H1 (cell line): ENCODE measurements around the gene DENND4A.

Source experiments
- ATF2 ChIP-seq: IDR thresholded peaks from 2 replicates; pipeline ENCODE4 v1.6.1; 2012; ENCODE audit warnings: low read length, inconsistent platforms
- CBX5 ChIP-seq: fragments of 300-800, 300-1000 bp; sonication (generic); IDR thresholded peaks from 2 replicates; pipeline ENCODE4 v1.7.1; 2016; ENCODE audit warnings: antibody characterized with exemption, low read length, low read depth
- CTCF ChIP-seq, 3 experiments: IDR thresholded peaks; 1 replicate in 2 of 3; 2 replicates in 1 of 3; pipeline versions ENCODE4 v1.5.1 to v1.6.1; 2011; ENCODE audit warnings: low read length in 3 of 3, mild to moderate bottlenecking in 3 of 3, inconsistent platforms in 2 of 3, low read depth in 1 of 3, moderate library complexity in 1 of 3; ENCODE audit not compliant: insufficient read depth in 1 of 3; ENCODE audit errors: control extremely low read depth in 1 of 3
- POLR2A ChIP-seq, 2 experiments: IDR thresholded peaks; 1 replicate in 1 of 2; 2 replicates in 1 of 2; pipeline ENCODE4 v1.6.1; 2011; ENCODE audit warnings: low read depth in 2 of 2, low read length in 2 of 2, mild to moderate bottlenecking in 2 of 2; ENCODE audit errors: control extremely low read depth in 1 of 2
- RAD21 ChIP-seq, 2 experiments: IDR thresholded peaks in 1 of 2; conservative IDR thresholded peaks in 1 of 2; 2 replicates each; pipeline ENCODE4 v1.6.1; 2011; ENCODE audit warnings: low read depth in 2 of 2, low read length in 2 of 2, improper control_type of control experiment in 1 of 2, inconsistent platforms in 1 of 2, mild to moderate bottlenecking in 1 of 2, moderate library complexity in 1 of 2

- TF ChIP-seq CTCF (IDR thresholded peaks at IDR 0.05; ENCODE audit: control extremely low read depth in 1 of 3, insufficient read depth in 1 of 3, low read depth in 1 of 3, low read length in 3 of 3) (no peak), CBX5 (no peak), RAD21 (IDR thresholded peaks at IDR 0.05 in 1 of 2, conservative IDR thresholded peaks at IDR 0.05 in 1 of 2; ENCODE audit: low read depth in 2 of 2, low read length in 2 of 2) (no peak), POLR2A (IDR thresholded peaks at IDR 0.05; ENCODE audit: control extremely low read depth in 1 of 2, low read depth in 2 of 2, low read length in 2 of 2) (no peak), ATF2 (no peak)
These were observed 41.6 kb upstream of the DENND4A start for GRCh38 chr15:65833501-65834205.
